ENCODE results near the gene KLF13.

KLF13 gene

DNA sequence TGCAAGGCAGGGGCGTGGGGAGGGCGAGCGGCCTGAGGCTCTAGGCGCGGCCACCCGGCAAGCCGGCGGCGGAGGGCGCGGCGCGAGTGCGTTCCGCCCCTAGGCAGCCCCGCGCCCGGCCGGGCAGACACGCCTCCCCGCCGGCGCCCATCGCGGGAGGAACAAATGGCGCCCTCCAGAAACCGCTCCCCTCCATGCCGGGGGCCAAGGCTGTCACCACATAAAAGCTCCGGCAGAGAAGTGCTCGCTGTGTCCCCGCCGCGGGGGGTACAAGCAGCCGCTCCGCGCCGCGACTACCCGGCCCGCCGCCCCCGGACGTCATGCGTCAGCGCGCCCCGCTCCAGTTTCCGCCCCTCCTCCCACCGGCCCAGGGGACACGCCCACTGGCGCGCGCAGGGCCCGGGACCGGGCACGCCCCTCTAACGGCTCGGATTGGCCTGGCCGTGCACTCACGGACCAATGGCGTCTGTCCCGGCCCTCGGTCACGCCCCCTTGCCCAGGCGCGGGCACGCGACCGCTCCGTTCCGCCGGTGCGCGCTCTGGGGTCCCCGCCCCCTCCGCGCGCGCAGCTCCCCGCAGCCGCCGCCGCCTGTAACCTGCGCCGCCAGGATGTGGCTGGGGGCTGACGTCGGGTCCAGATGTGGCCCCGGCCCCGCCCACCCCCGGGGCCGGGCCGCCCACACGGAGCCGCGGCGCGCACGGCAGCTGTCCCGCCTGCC, at the start of gene KLF13:
KLF13 (plus strand) TSS at position 680 of the 719 bp plus-strand sequence. CDS start 378 bp downstream, outside the sequence.
- DNase-seq: peak; percentile 71

- DNase-seq: no peak
Observed at GRCh38 chr15:31277335-31278060, 49.1 kb upstream of the KLF13 start.

DNA sequence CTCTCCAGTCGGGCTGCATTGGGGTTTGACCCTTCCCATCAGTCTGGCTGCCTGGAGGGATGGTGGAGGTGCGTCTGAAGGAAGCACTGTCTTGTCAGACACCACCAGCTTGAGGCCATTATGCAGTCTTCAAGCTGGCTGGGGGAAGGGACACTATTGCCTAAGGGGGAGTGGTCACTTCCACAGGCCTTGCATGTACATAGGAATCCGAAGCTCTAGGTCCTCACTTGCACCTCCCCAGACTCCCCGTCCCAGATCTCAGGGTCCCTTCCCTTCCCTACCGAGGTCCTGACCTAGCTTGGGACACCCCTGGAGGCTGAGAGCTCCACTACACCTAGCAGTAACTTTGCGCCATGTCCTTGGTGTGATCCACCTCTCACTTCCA, 48.6 kb upstream of the KLF13 start:
- DNase-seq: no peak

GRCh38 chr15:31278544-31279220, 48.0 kb upstream of the KLF13 start:
- no peak for DNase-seq

GRCh38 chr15:31279221-31280045, 47.2 kb upstream of the KLF13 start:
- DNase-seq: peak; percentile 50

GRCh38 chr15:31280046-31280830, 46.4 kb upstream of the KLF13 start:
- peak; percentile 50 for DNase-seq

DNA sequence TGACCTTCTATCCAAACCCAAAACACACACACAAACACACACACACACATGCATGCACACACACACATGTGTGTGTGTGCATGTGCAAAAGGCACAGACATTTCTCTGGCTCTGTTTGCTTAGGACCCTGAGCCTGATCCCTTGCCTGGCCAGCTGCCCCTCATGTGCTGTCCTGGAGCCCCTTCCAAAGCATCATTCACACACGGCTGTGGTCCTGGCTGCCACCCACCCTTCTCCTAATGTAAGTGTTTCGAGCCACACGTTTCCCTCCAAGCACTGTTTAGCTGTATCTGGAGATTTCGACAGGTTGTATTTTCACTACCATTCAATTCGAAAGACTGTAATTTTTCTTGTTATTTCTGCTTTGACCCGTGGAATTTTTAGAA, 45.8 kb upstream of the KLF13 start:
- DNase-seq: no peak

DNA sequence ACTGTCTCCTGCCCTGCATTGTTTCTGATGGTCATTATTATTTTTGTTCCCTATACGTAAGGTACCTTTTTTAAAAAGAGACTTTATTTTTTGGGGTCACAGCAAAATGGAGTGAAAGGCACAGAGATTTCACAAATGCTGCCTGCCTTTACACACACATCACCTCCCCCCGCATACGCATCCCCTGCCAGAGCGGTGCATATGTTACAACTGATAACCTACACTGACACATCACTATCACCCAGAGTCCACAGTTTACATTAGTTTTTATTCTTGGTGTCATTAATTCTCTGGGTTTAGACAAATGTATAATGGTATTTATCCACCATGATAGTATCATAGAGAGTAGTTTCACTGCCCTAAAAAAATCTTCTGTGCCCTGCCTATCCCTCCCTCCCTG, 43.6 kb upstream of the KLF13 start:
- DNase-seq: no peak

DNA sequence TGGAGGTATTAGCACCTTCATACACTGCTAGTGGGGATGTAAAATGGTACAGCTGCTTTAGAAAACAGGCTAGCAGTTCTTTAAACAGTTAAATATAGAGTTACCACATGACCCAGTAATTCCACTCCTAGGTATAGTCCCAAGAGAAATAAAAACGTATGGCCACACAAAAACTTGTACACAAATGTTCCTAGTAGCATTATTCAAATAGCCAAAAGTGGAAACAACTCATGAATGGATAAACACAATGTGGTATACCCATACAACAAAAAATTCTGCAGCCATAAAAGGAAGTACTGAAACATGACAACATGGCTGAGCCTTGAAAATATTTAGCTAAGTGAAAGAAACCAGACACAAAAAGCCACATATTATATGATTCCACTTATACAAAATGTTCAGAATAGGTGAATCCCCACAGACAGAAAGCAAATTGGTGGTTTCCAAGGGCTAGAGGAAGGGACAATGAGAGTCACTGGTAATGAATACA, 40.8 kb upstream of the KLF13 start:
- DNase-seq: no peak

GRCh38 chr15:31291048-31291578, 35.5 kb upstream of the KLF13 start:
- DNase-seq: no peak

DNA sequence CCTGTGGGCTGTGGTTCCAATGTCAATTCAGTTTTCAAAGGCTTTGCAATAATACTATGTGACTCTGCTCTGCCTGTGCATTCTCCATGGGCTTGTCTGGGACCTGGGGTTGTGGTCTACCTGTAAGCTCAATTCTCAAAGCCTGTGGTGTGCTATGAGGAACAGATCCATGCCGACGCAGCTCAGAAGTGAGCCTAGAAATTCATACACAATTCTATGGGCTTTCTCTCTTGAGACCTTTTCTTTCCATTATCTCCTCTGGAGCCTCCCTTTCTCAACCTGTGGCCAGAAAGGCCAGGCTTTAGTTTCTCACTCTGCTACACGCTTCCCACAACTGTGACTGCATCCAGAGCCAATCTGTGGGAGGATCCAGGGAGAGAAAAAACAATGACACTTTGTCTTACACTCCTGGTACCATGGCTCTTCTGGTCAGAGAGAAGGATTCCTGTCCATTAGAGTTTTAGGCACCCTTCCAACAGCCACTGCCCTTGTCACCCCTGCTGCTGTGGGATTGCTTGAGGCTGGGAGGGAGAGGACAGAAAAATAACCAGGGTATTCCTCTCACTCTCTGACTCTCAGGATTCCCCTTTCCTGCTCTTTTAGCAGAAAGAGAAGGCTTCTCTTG, 34.1 kb upstream of the KLF13 start:
- DNase-seq: no peak

DNA sequence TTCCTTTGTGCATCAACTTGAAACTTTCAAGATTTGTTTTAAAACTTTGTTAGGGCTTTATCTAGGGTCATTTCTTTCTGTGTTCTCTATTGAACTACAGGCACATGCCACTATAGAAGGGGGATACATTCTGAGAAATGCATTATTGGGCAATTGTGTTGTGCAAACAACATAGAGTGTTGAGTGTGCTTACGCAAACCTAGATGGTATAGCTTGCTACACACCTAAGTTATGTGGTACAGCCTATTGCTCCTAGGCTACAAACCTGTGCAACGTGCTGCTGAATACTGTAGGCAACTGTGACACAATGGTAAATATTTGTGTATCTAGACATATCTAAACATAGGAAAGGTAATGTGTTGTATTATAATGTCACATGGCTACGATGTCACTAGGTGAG, 33.0 kb upstream of the KLF13 start:
- no peak for DNase-seq

DNA sequence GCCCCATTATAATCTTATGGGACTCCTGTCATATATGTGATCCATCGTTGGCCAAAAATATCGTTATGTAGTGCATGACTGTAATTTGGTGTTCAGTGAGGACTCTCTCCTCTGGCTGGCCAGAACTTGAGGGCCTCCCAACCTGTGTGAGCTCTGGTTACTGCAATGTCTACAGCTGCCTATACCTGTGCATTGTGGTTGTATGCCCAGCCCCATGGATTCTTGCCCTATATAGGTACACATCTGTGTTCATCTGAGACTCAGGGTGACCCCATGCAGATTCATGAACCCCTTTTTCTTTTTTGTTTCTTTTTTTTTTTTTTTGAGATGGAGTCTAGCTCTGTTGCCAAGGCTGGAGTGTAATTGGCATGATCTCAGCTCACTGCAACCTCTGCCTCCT, 32.6 kb upstream of the KLF13 start:
- DNase-seq: no peak

- no peak for DNase-seq
Observed at GRCh38 chr15:31295658-31296057, 31.0 kb upstream of the KLF13 start.

DNA sequence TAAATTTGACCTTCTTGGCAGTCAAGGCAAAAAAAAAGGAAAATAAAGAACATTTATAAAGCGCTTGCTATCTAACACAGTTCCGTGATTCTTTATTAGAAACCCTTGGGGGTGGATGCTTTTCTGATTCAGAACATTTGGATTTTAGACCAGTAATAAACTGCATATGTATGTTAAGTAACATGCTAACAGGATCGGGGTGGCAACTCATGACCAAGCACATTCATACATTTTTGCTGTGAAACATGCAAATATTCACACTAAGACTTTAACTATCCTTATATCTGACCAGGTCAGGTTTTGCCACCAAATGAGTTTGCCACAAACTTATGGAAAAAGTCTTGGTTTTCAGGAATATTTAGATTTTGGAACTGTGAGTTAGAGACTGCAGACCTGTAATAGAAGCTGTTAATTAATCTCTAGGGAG, 30.4 kb upstream of the KLF13 start:
- no peak for DNase-seq

GRCh38 chr15:31296646-31297574, 29.7 kb upstream of the KLF13 start:
- DNase-seq: no peak

- no peak for DNase-seq
Observed at GRCh38 chr15:31297575-31298456, 28.8 kb upstream of the KLF13 start.

- no peak for DNase-seq
Observed at GRCh38 chr15:31298707-31299172, 27.9 kb upstream of the KLF13 start.

GRCh38 chr15:31300208-31300661, 26.4 kb upstream of the KLF13 start:
- DNase-seq: no peak

Data from DMS79 treated with DMSO at 0.1 percent for 48 hours (cell line).